Mesothelial cell of epicardium (in vitro differentiated cells): ENCODE results near the gene SORL1. TPM values are rescaled to one million over a fixed set of nuclear protein-coding genes. Genes with fewer than 3 reads are reported as not detected.

Source experiments
- DNase-seq, 2 experiments: peaks; one replicate each; pipeline ENCODE4 v3.0.0; 2021; ENCODE audit warnings: low spot score in 2 of 2; ENCODE audit not compliant: unreplicated experiment in 2 of 2
- H3K27ac Mint-ChIP-seq: 2 replicates; pipeline ENCODE4 v1.8.0; 2021; ENCODE audit warnings: mixed read lengths
- H3K27me3 Mint-ChIP-seq: 2 replicates; pipeline ENCODE4 v1.8.0; 2021; ENCODE audit warnings: low read depth, mixed read lengths
- H3K36me3 Mint-ChIP-seq: 2 replicates; pipeline ENCODE4 v1.8.0; 2021; ENCODE audit warnings: mixed read lengths
- H3K4me1 Mint-ChIP-seq: 2 replicates; pipeline ENCODE4 v1.8.0; 2021; ENCODE audit warnings: mixed read lengths
- H3K4me3 Mint-ChIP-seq: 2 replicates; pipeline ENCODE4 v1.8.0; 2021; ENCODE audit warnings: mild to moderate bottlenecking, moderate library complexity, mixed read lengths
- H3K9me3 Mint-ChIP-seq: 2 replicates; pipeline ENCODE4 v1.8.0; 2021; ENCODE audit warnings: mixed read lengths
- CTCF ChIP-seq: fragments of 200-600 bp; sonication (generic); IDR thresholded peaks from one replicate; pipeline ENCODE4 v1.5.0; 2021; ENCODE audit warnings: antibody characterized with exemption; ENCODE audit not compliant: unreplicated experiment
- total RNA-seq: library from RNA; stranded (reverse); gene quantifications from 3 replicates; pipeline ENCODE4 v1.2.1, GENCODE V29; 2021

The SORL1 gene
- total RNA-seq, 1 donor from 2014 or later, result 32.8 TPM

GRCh38 chr11:121650351-121651256, 198.5 kb downstream of the SORL1 start:
- Mint-ChIP-seq H3K27me3 (no peaks in the 10 kb centered on the region), H3K4me3 (no peak overlapping the region), H3K9me3 (no peaks in the 10 kb centered on the region), H3K36me3 (no peaks in the 10 kb centered on the region), H3K27ac (no peak overlapping the region), H3K4me1 (peaks cover 33% of the 10 kb centered on the region)
- TF ChIP-seq CTCF, result no peak
- no peak for DNase-seq

- Mint-ChIP-seq H3K27me3 (no peaks in the 10 kb centered on the region), H3K9me3 (no peaks in the 10 kb centered on the region), H3K4me1 (peaks cover 38% of the 10 kb centered on the region), H3K4me3 (no peak overlapping the region), H3K27ac (no peak overlapping the region), H3K36me3 (no peaks in the 10 kb centered on the region)
- no peak for DNase-seq
- no peak for TF ChIP-seq CTCF
Observed at GRCh38 chr11:121651257-121651605, 199.1 kb downstream of the SORL1 start.

GRCh38 chr11:121652971-121653370, 200.9 kb downstream of the SORL1 start:
- Mint-ChIP-seq H3K4me1 (peaks cover 54% of the 10 kb centered on the region), H3K36me3 (no peaks in the 10 kb centered on the region), H3K4me3 (no peak overlapping the region), H3K9me3 (no peaks in the 10 kb centered on the region), H3K27me3 (no peaks in the 10 kb centered on the region), H3K27ac (peak overlapping the region; percentile 82)
- TF ChIP-seq CTCF, result peak; percentile 57
- no peak for DNase-seq

GRCh38 chr11:121654259-121654842, 202.2 kb downstream of the SORL1 start:
- H3K9me3 Mint-ChIP-seq, result peaks cover 5% of the 10 kb centered on the region
- H3K4me3 Mint-ChIP-seq, result peak overlapping the region; percentile 79
- peak overlapping the region; percentile 100 for H3K27ac Mint-ChIP-seq
- H3K27me3 Mint-ChIP-seq, result no peaks in the 10 kb centered on the region
- peaks cover 54% of the 10 kb centered on the region for H3K4me1 Mint-ChIP-seq
- H3K36me3 Mint-ChIP-seq, result no peaks in the 10 kb centered on the region
- no peak for DNase-seq
- no peak for TF ChIP-seq CTCF

- peak overlapping the region; percentile 100 for H3K27ac Mint-ChIP-seq
- no peaks in the 10 kb centered on the region for H3K27me3 Mint-ChIP-seq
- peak overlapping the region; percentile 79 for H3K4me3 Mint-ChIP-seq
- peaks cover 11% of the 10 kb centered on the region for H3K9me3 Mint-ChIP-seq
- no peaks in the 10 kb centered on the region for H3K36me3 Mint-ChIP-seq
- no peak for DNase-seq
- H3K4me1 Mint-ChIP-seq, result peaks cover 52% of the 10 kb centered on the region
- TF ChIP-seq CTCF, result no peak
Observed at GRCh38 chr11:121654843-121655536, 202.9 kb downstream of the SORL1 start.
